Gastroesophageal sphincter (tissue), 3 donors: ENCODE data around the gene KCNJ12.

ENCODE experiments used
- CTCF ChIP-seq, 4 experiments: fragments of 200-600 bp in 2 of 4; fragments of 450-650 bp in 2 of 4; sonication (generic) in 1 of 4; IDR thresholded peaks; one replicate each; pipeline ENCODE4 v1.5.1; 2017 to 2019; ENCODE audit warnings: antibody characterized with exemption in 4 of 4, mild to moderate bottlenecking in 2 of 4, moderate library complexity in 2 of 4
- EP300 ChIP-seq: sonication (generic); formaldehyde crosslinking; IDR thresholded peaks from one replicate; pipeline ENCODE4 v1.6.1; 2017; ENCODE audit warnings: antibody characterized with exemption, mild to moderate bottlenecking
- POLR2A ChIP-seq, 2 donors: fragments of 450-650 bp; IDR thresholded peaks; one replicate each; pipeline ENCODE4 v1.6.1; 2017; ENCODE audit warnings: antibody characterized with exemption in 2 of 2, mild to moderate bottlenecking in 2 of 2, moderate library complexity in 1 of 2
- POLR2AphosphoS5 ChIP-seq: sonication (generic); formaldehyde crosslinking; IDR thresholded peaks from one replicate; pipeline ENCODE4 v1.6.1; 2017; ENCODE audit warnings: antibody characterized with exemption

GRCh38 chr17:21395764-21396163 lies 19.6 kb downstream of the KCNJ12 start:
- TF ChIP-seq CTCF (IDR thresholded peaks at IDR 0.05), result no peak
- TF ChIP-seq POLR2A (IDR thresholded peaks at IDR 0.05), result no peak
- TF ChIP-seq EP300, result no peak
- no peak for TF ChIP-seq POLR2AphosphoS5
